ACHN (cell line): ENCODE results near the gene INTS12.

Source experiments
- DNase-seq: peaks from one replicate; pipeline ENCODE4 v3.0.0-alpha.2; 2015
- in situ Hi-C: cut with HindIII; loops from 2 replicates; pipeline ENCODE4 v1.10.0; 2017; ENCODE audit warnings: low sequenced_read_pairs, low pct_ligation_motif_present, low pct_unique_long_range_greater_than_20kb

The INTS12 gene

GRCh38 chr4:105637408-105638176 lies 70.9 kb downstream of the INTS12 start:
- in situ Hi-C loops, result no loop called here
- no peak for DNase-seq

GRCh38 chr4:105634402-105635080 lies 73.9 kb downstream of the INTS12 start:
- in situ Hi-C loops, result no loop called here

GRCh38 chr4:105633241-105633640 lies 75.2 kb downstream of the INTS12 start:
- in situ Hi-C loops, result no loop called here
- DNase-seq, result no peak

More at GRCh38 chr4:105634402-105635080, 73.9 kb downstream of the INTS12 start:
- DNase-seq, result no peak
